SK-N-SH (cell line): ENCODE data around the gene PPP6R2.

Experiments
- CTCF ChIP-seq: fragments of 200-600 bp; sonication (generic); IDR thresholded peaks from 2 replicates; pipeline ENCODE4 v1.6.1; 2017; ENCODE audit warnings: antibody characterized with exemption, mild to moderate bottlenecking, moderate library complexity
- ELF1 ChIP-seq: IDR thresholded peaks from 2 replicates; pipeline ENCODE4 v1.4.0; 2012
- EP300 ChIP-seq, 2 experiments: IDR thresholded peaks; 2 replicates each; pipeline versions ENCODE4 v1.4.0 to v1.6.1; 2012; ENCODE audit warnings: borderline replicate concordance in 1 of 2, low read depth in 1 of 2, low read length in 1 of 2
- FOSL2 ChIP-seq: IDR thresholded peaks from 2 replicates; pipeline ENCODE4 v1.4.0; 2012; ENCODE audit warnings: low read depth, mild to moderate bottlenecking, moderate library complexity, borderline replicate concordance
- NFIC ChIP-seq: IDR thresholded peaks from 2 replicates; pipeline ENCODE4 v1.4.0; 2012; ENCODE audit warnings: borderline replicate concordance
- PBX3 ChIP-seq: IDR thresholded peaks from 2 replicates; pipeline ENCODE4; 2012
- SIN3A ChIP-seq: IDR thresholded peaks from 2 replicates; pipeline ENCODE4 v1.6.1; 2012; ENCODE audit warnings: low read depth, mild to moderate bottlenecking, low read length, moderate library complexity, borderline replicate concordance
- TCF12 ChIP-seq: IDR thresholded peaks from 2 replicates; pipeline ENCODE4 v1.4.0; 2012
- TEAD4 ChIP-seq: IDR thresholded peaks from 2 replicates; pipeline ENCODE4 v1.4.0; 2012; ENCODE audit warnings: mild to moderate bottlenecking, borderline replicate concordance; ENCODE audit not compliant: insufficient read depth
- TF ChIP-seq, protein P1 (sequence below): IDR thresholded peaks from 2 replicates; pipeline ENCODE4 v1.4.0; 2012; ENCODE audit warnings: low read depth

DNA sequence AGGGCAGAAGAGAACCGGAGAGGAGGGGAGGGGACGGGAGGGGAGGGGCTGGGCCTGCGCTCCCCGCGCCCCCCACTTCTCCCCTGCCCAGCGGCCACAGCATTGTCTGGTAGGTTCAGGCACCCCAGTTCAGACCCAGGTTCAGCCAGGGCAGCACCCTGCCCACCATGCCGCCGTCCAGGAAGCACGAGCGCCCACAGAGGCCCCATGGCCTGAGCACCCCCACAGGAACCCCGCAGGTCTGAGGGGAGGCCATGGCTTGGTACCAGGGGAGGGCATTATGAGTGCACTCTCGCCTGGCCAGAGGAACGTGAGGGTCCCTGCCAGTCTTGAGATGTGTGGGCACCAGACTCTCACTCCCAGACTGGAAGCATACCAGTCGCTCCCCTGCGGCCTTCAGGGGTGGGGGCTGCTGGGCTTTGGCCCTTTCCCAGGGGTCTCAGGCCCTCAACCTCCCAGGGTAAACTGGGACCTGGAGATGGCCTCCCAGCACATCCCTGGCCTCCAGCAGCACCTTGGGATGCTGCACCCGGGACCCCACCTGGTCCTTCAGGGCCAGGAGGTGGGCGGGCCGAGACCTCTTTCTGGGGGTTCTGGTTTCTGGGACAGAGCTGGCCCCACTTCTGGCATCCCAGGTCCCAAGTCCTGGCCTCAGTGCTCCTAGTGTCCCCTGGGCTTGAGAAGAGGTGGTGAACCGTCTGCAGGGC lies 35.1 kb upstream of the PPP6R2 start:
- TF ChIP-seq EP300 (IDR thresholded peaks at IDR 0.05; ENCODE audit: borderline replicate concordance in 1 of 2, low read depth in 1 of 2, low read length in 1 of 2), result no peak
- TF ChIP-seq CTCF, result no peak
- TF ChIP-seq ELF1, result no peak
- TF ChIP-seq FOSL2, result no peak
- TF ChIP-seq NFIC, result no peak
- TF ChIP-seq PBX3, result no peak
- TF ChIP-seq, protein P1, sequence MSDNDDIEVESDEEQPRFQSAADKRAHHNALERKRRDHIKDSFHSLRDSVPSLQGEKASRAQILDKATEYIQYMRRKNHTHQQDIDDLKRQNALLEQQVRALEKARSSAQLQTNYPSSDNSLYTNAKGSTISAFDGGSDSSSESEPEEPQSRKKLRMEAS, result no peak
- no peak for TF ChIP-seq TEAD4
- no peak for TF ChIP-seq TCF12
- no peak for TF ChIP-seq SIN3A
